ENCODE measurements around the gene PPP6R1.

PPP6R1 gene

GRCh38 chr19:55258828-55259539, at the start of gene PPP6R1:
TSS of gene PPP6R1 (minus strand) at chr19:55259017. CDS start at chr19:55247103, 11,914 bp downstream.
- DNase-seq, result peak; percentile 98

- DNase-seq, result no peak
Measured at GRCh38 chr19:55308281-55308680, 49.5 kb upstream of the PPP6R1 start.

- DNase-seq, result no peak
Measured at GRCh38 chr19:55306712-55307111, 47.9 kb upstream of the PPP6R1 start.

- no peak for DNase-seq
Measured at GRCh38 chr19:55305983-55306562, 47.3 kb upstream of the PPP6R1 start.

GRCh38 chr19:55305491-55305890, 46.7 kb upstream of the PPP6R1 start:
- DNase-seq, result no peak

GRCh38 chr19:55304980-55305379, 46.2 kb upstream of the PPP6R1 start:
- DNase-seq, result no peak

- DNase-seq, result no peak
Measured at GRCh38 chr19:55304279-55304978, 45.6 kb upstream of the PPP6R1 start.

- no peak for DNase-seq
Measured at GRCh38 chr19:55303477-55303876, 44.7 kb upstream of the PPP6R1 start.

GRCh38 chr19:55302318-55302703, 43.5 kb upstream of the PPP6R1 start:
- no peak for DNase-seq

- DNase-seq, result peak; percentile 40
Measured at GRCh38 chr19:55301459-55302317, 42.9 kb upstream of the PPP6R1 start.

- no peak for DNase-seq
Measured at GRCh38 chr19:55300886-55301458, 42.2 kb upstream of the PPP6R1 start.

- no peak for DNase-seq
Measured at GRCh38 chr19:55299991-55300390, 41.2 kb upstream of the PPP6R1 start.

GRCh38 chr19:55297267-55297666, 38.5 kb upstream of the PPP6R1 start:
- DNase-seq, result no peak

GRCh38 chr19:55289117-55289796, 30.4 kb upstream of the PPP6R1 start:
- DNase-seq, result no peak

- DNase-seq, result no peak
Measured at GRCh38 chr19:55287361-55288079, 28.7 kb upstream of the PPP6R1 start.

- DNase-seq, result no peak
Measured at GRCh38 chr19:55285229-55285890, 26.5 kb upstream of the PPP6R1 start.

GRCh38 chr19:55284405-55285058, 25.7 kb upstream of the PPP6R1 start:
- no peak for DNase-seq

GRCh38 chr19:55283548-55284377, 24.9 kb upstream of the PPP6R1 start, which contains the start of gene BRSK1:
TSS of gene BRSK1 (plus strand) at chr19:55283997. CDS start at chr19:55284443, 446 bp downstream.
- peak; percentile 58 for DNase-seq

Data from NCI-H1436 treated with DMSO at 0.1 percent for 48 hours (cell line).